Eye (tissue), 1 donor: ENCODE data around the gene CENPL.
A peak's percentile ranks its signal among the peaks of the same experiment; 100 is the strongest.
"Not testable (repeated sequence)": the region's sequence is repeated elsewhere in the genome, so short reads cannot be mapped to it uniquely, and the experiment has no call there.

Experiments
- DNase-seq: peaks from one replicate; pipeline ENCODE4 v3.0.0-alpha.2; 2015

CENPL gene

GRCh38 chr1:173824315-173825081, at the start of gene CENPL, which contains the start of gene DARS2:
Gene CENPL (minus strand): TSS chr1:173824883. CDS start chr1:173811299, 13,584 bp downstream.
Gene DARS2 (plus strand): TSS chr1:173824673. CDS start chr1:173825230, 557 bp downstream.
- peak; percentile 98 for DNase-seq

- no peak for DNase-seq
Measured at GRCh38 chr1:173871500-173871899, 46.8 kb upstream of the CENPL start.

GRCh38 chr1:173871091-173871490, 46.4 kb upstream of the CENPL start:
- DNase-seq: no peak

GRCh38 chr1:173870252-173871075, 45.8 kb upstream of the CENPL start:
- no peak for DNase-seq

- no peak for DNase-seq
Measured at GRCh38 chr1:173869021-173869359, 44.3 kb upstream of the CENPL start.

- DNase-seq: no peak
Measured at GRCh38 chr1:173868266-173869020, 43.8 kb upstream of the CENPL start, which contains the start of gene ZBTB37. Gene ZBTB37 (plus strand): TSS chr1:173868380. CDS start chr1:173870226, 1,846 bp downstream.

GRCh38 chr1:173867753-173868265, 43.1 kb upstream of the CENPL start, which contains the start of gene GAS5:
Gene GAS5 (minus strand): TSS chr1:173867989.
- DNase-seq: peak; percentile 100

GRCh38 chr1:173867141-173867752, 42.6 kb upstream of the CENPL start:
- DNase-seq: no peak

- DNase-seq: no peak
Measured at GRCh38 chr1:173866413-173867115, 41.9 kb upstream of the CENPL start.

GRCh38 chr1:173865468-173866164, 40.9 kb upstream of the CENPL start:
- peak; percentile 46 for DNase-seq

GRCh38 chr1:173864179-173864867, 39.6 kb upstream of the CENPL start:
- DNase-seq: no peak

GRCh38 chr1:173863224-173864161, 38.8 kb upstream of the CENPL start:
- no peak for DNase-seq

GRCh38 chr1:173862769-173863223, 38.1 kb upstream of the CENPL start:
- no peak for DNase-seq

- not testable (repeated sequence) for DNase-seq
Measured at GRCh38 chr1:173862146-173862768, 37.6 kb upstream of the CENPL start.

GRCh38 chr1:173861731-173862145, 37.1 kb upstream of the CENPL start:
- no peak for DNase-seq

- no peak for DNase-seq
Measured at GRCh38 chr1:173860065-173860464, 35.4 kb upstream of the CENPL start.

- DNase-seq: not testable (repeated sequence)
Measured at GRCh38 chr1:173859547-173859946, 34.9 kb upstream of the CENPL start.

GRCh38 chr1:173857363-173857917, 32.8 kb upstream of the CENPL start:
- no peak for DNase-seq
